SK-N-SH treated with all-trans-retinoic acid at 6 μM for 48 hours (cell line): ENCODE results near the gene PRDM11.

ENCODE experiments used
- ATAC-seq: fragments of 200-7000 bp; cut with Tn5 transposase; 3 replicates; pipeline ENCODE4 v1.9.1; 2020; ENCODE audit warnings: mild to moderate bottlenecking, moderate library complexity
- ARNTL ChIP-seq: fragments of 450-650 bp; formaldehyde crosslinking; IDR thresholded peaks from 2 replicates; pipeline ENCODE4 v1.5.0; 2020; ENCODE audit warnings: low read depth, mild to moderate bottlenecking, moderate library complexity, borderline replicate concordance
- BACH2 ChIP-seq: fragments of 250-450 bp; sonication (Bioruptor Pico); IDR thresholded peaks from 2 replicates; pipeline ENCODE4 v1.9.0; 2021; ENCODE audit warnings: mild to moderate bottlenecking, borderline replicate concordance
- CREB5 ChIP-seq: fragments of 250-450 bp; sonication (Bioruptor Pico); IDR thresholded peaks from 2 replicates; pipeline ENCODE4 v1.5.1; 2020; ENCODE audit warnings: low read depth, mild to moderate bottlenecking, moderate library complexity
- CSDC2 ChIP-seq: fragments of 250-450 bp; sonication (Bioruptor Pico); IDR thresholded peaks from 2 replicates; pipeline ENCODE4 v1.5.0; 2020; ENCODE audit warnings: mild to moderate bottlenecking, moderate library complexity
- ESRRG ChIP-seq: fragments of 250-450 bp; sonication (Bioruptor Pico); IDR thresholded peaks from 2 replicates; pipeline ENCODE4 v1.6.1; 2021; ENCODE audit warnings: mild to moderate bottlenecking
- GLIS3 ChIP-seq: fragments of 250-450 bp; sonication (Bioruptor Pico); IDR thresholded peaks from 2 replicates; pipeline ENCODE4 v1.5.0; 2020; ENCODE audit warnings: mild to moderate bottlenecking, moderate library complexity
- ISL1 ChIP-seq: fragments of 250-450 bp; sonication (Bioruptor Pico); IDR thresholded peaks from 2 replicates; pipeline ENCODE4 v2.1.2; 2022; ENCODE audit warnings: mild to moderate bottlenecking, moderate library complexity
- PPARA ChIP-seq: fragments of 250-450 bp; sonication (Bioruptor Pico); IDR thresholded peaks from 2 replicates; pipeline ENCODE4 v1.5.0; 2020; ENCODE audit warnings: mild to moderate bottlenecking, borderline replicate concordance
- RARB ChIP-seq: fragments of 250-450 bp; sonication (Bioruptor Pico); IDR thresholded peaks from 2 replicates; pipeline ENCODE4 v1.8.0; 2021; ENCODE audit warnings: mild to moderate bottlenecking, moderate library complexity
- TCF4 ChIP-seq: fragments of 250-450 bp; sonication (Bioruptor Pico); IDR thresholded peaks from 2 replicates; pipeline ENCODE4 v1.8.0; 2021; ENCODE audit warnings: mild to moderate bottlenecking, moderate library complexity, borderline replicate concordance
- TOX ChIP-seq: fragments of 250-450 bp; sonication (Bioruptor Pico); IDR thresholded peaks from 2 replicates; pipeline ENCODE4 v1.8.0; 2021; ENCODE audit warnings: mild to moderate bottlenecking, moderate library complexity, borderline replicate concordance
- ZC3H10 ChIP-seq: fragments of 250-450 bp; sonication (Bioruptor Pico); IDR thresholded peaks from 2 replicates; pipeline ENCODE4 v1.5.1; 2021; ENCODE audit warnings: mild to moderate bottlenecking, moderate library complexity
- ZFP3 ChIP-seq: fragments of 250-450 bp; sonication (Bioruptor Pico); IDR thresholded peaks from 2 replicates; pipeline ENCODE4 v1.5.0; 2020; ENCODE audit warnings: mild to moderate bottlenecking, moderate library complexity
- ZFP30 ChIP-seq: fragments of 450-650 bp; formaldehyde crosslinking; IDR thresholded peaks from 2 replicates; pipeline ENCODE4 v1.5.0; 2022; ENCODE audit warnings: mild to moderate bottlenecking, moderate library complexity
- ZNF565 ChIP-seq: fragments of 450-650 bp; formaldehyde crosslinking; conservative IDR thresholded peaks from 2 replicates; pipeline ENCODE4 v1.5.0; 2020; ENCODE audit warnings: low read depth, mild to moderate bottlenecking, moderate library complexity
- ZNF70 ChIP-seq: fragments of 450-650 bp; formaldehyde crosslinking; IDR thresholded peaks from 2 replicates; pipeline ENCODE4 v1.5.0; 2020; ENCODE audit warnings: mild to moderate bottlenecking, moderate library complexity
- ZNF8 ChIP-seq: fragments of 450-650 bp; formaldehyde crosslinking; IDR thresholded peaks from 2 replicates; pipeline ENCODE4 v1.5.0; 2020; ENCODE audit warnings: mild to moderate bottlenecking, moderate library complexity
- TF ChIP-seq, protein P1 (sequence below): fragments of 250-450 bp; sonication (Bioruptor Pico); IDR thresholded peaks from 2 replicates; pipeline ENCODE4 v1.8.0; 2020; ENCODE audit warnings: mild to moderate bottlenecking, moderate library complexity, borderline replicate concordance
- TF ChIP-seq, protein P2 (sequence below): fragments of 250-450 bp; sonication (Bioruptor Pico); IDR thresholded peaks from 2 replicates; pipeline ENCODE4 v1.5.1; 2021; ENCODE audit warnings: mild to moderate bottlenecking, moderate library complexity
- TF ChIP-seq, protein P3 (sequence below): fragments of 250-450 bp; sonication (Bioruptor Pico); IDR thresholded peaks from 2 replicates; pipeline ENCODE4 v1.8.0; 2021; ENCODE audit warnings: low read depth, mild to moderate bottlenecking, moderate library complexity, borderline replicate concordance
- TF ChIP-seq, protein P4 (sequence below): fragments of 250-450 bp; sonication (Bioruptor Pico); IDR thresholded peaks from 2 replicates; pipeline ENCODE4 v1.5.0; 2020; ENCODE audit warnings: mild to moderate bottlenecking, moderate library complexity

PRDM11 gene

DNA sequence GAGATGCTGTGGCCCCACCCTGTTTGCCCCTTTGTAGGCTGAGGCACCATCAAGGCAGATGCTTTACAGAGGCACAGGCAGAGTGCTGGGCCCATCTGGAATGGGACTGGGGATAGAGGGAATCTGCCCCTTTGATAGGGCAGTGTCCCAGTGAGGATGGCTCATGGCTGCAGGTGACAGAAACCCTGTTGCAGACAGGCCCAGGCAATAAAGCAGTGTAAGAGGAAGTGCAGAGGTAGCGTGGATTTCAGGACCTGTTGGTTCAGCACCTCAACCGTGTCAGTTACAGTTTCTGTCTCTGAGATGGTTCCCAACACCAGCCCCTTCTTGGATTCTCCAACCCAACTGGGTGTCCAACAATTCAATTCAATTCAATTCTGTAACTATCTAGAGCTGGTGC, 25.1 kb downstream of the PRDM11 start:
- ATAC-seq = no peak
- TF ChIP-seq ZNF8 (CRISPR knock-in tag) (no peak), ARNTL (CRISPR knock-in tag) (no peak), TCF4 (CRISPR knock-in tag) (no peak), ZNF565 (no peak), ZNF70 (CRISPR knock-in tag) (no peak)
- TF ChIP-seq, protein P1, sequence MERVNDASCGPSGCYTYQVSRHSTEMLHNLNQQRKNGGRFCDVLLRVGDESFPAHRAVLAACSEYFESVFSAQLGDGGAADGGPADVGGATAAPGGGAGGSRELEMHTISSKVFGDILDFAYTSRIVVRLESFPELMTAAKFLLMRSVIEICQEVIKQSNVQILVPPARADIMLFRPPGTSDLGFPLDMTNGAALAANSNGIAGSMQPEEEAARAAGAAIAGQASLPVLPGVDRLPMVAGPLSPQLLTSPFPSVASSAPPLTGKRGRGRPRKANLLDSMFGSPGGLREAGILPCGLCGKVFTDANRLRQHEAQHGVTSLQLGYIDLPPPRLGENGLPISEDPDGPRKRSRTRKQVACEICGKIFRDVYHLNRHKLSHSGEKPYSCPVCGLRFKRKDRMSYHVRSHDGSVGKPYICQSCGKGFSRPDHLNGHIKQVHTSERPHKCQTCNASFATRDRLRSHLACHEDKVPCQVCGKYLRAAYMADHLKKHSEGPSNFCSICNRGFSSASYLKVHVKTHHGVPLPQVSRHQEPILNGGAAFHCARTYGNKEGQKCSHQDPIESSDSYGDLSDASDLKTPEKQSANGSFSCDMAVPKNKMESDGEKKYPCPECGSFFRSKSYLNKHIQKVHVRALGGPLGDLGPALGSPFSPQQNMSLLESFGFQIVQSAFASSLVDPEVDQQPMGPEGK (CRISPR knock-in tag) = no peak
- TF ChIP-seq, protein P2, sequence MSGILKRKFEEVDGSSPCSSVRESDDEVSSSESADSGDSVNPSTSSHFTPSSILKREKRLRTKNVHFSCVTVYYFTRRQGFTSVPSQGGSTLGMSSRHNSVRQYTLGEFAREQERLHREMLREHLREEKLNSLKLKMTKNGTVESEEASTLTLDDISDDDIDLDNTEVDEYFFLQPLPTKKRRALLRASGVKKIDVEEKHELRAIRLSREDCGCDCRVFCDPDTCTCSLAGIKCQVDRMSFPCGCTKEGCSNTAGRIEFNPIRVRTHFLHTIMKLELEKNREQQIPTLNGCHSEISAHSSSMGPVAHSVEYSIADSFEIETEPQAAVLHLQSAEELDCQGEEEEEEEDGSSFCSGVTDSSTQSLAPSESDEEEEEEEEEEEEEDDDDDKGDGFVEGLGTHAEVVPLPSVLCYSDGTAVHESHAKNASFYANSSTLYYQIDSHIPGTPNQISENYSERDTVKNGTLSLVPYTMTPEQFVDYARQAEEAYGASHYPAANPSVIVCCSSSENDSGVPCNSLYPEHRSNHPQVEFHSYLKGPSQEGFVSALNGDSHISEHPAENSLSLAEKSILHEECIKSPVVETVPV (CRISPR knock-in tag) = no peak

- ATAC-seq = no peak
These were observed 26.6 kb downstream of the PRDM11 start for GRCh38 chr11:45173064-45173463.

DNA sequence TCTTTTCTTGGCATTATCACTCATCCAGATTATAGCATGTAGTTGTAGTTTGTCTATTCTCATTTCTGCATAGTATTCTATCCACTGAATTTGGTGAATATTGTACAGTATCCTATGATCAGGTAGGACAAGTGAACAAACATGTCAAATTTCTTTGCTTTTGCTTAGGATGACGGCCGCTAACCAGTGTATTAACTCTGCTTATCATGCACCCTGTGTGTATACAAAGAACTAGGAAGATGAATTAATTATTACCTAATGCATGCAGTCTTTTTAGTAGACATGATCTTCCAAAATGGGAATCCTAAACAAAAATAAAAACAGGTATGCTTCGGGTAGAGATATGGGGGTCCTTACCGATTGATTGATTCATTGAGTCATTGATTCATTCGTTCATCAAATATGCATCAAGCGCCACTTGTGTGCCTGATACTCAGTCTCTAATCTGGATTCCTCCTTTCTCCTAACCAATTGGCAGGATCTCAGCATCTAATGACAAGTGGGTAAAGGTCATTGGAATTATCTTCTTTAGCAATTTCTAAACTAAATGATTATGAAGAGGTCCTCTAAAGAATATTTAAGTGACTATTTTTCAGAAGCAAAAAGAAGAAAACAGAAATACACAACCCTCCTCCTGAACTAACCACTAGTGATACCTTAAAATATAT, 27.9 kb downstream of the PRDM11 start:
- no peak for ATAC-seq

More at GRCh38 chr11:45173064-45173463, 26.6 kb downstream of the PRDM11 start:
- TF ChIP-seq ZNF565 (no peak), ZC3H10 (CRISPR knock-in tag) (no peak), ESRRG (CRISPR knock-in tag) (no peak), ISL1 (CRISPR knock-in tag) (no peak), ZFP30 (CRISPR knock-in tag) (no peak), PPARA (CRISPR knock-in tag) (no peak)
- TF ChIP-seq, protein P3, sequence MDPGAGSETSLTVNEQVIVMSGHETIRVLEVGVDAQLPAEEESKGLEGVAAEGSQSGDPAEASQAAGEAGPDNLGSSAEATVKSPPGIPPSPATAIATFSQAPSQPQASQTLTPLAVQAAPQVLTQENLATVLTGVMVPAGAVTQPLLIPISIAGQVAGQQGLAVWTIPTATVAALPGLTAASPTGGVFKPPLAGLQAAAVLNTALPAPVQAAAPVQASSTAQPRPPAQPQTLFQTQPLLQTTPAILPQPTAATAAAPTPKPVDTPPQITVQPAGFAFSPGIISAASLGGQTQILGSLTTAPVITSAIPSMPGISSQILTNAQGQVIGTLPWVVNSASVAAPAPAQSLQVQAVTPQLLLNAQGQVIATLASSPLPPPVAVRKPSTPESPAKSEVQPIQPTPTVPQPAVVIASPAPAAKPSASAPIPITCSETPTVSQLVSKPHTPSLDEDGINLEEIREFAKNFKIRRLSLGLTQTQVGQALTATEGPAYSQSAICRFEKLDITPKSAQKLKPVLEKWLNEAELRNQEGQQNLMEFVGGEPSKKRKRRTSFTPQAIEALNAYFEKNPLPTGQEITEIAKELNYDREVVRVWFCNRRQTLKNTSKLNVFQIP (CRISPR knock-in tag) = no peak

More for the DNA sequence above, 27.9 kb downstream of the PRDM11 start:
- TF ChIP-seq, protein P4, sequence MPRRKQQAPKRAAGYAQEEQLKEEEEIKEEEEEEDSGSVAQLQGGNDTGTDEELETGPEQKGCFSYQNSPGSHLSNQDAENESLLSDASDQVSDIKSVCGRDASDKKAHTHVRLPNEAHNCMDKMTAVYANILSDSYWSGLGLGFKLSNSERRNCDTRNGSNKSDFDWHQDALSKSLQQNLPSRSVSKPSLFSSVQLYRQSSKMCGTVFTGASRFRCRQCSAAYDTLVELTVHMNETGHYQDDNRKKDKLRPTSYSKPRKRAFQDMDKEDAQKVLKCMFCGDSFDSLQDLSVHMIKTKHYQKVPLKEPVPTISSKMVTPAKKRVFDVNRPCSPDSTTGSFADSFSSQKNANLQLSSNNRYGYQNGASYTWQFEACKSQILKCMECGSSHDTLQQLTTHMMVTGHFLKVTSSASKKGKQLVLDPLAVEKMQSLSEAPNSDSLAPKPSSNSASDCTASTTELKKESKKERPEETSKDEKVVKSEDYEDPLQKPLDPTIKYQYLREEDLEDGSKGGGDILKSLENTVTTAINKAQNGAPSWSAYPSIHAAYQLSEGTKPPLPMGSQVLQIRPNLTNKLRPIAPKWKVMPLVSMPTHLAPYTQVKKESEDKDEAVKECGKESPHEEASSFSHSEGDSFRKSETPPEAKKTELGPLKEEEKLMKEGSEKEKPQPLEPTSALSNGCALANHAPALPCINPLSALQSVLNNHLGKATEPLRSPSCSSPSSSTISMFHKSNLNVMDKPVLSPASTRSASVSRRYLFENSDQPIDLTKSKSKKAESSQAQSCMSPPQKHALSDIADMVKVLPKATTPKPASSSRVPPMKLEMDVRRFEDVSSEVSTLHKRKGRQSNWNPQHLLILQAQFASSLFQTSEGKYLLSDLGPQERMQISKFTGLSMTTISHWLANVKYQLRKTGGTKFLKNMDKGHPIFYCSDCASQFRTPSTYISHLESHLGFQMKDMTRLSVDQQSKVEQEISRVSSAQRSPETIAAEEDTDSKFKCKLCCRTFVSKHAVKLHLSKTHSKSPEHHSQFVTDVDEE (CRISPR knock-in tag) = no peak
- no peak for TF ChIP-seq RARB
- TF ChIP-seq TCF4 (CRISPR knock-in tag) = no peak
- TF ChIP-seq ZNF565 = no peak
- TF ChIP-seq ZFP3 (CRISPR knock-in tag) = no peak
- no peak for TF ChIP-seq ARNTL (CRISPR knock-in tag)
- TF ChIP-seq CREB5 (CRISPR knock-in tag) = no peak
- TF ChIP-seq ESRRG (CRISPR knock-in tag) = no peak
- no peak for TF ChIP-seq ZC3H10 (CRISPR knock-in tag)
- no peak for TF ChIP-seq ZFP30 (CRISPR knock-in tag)
- TF ChIP-seq ISL1 (CRISPR knock-in tag) = no peak
- TF ChIP-seq GLIS3 (CRISPR knock-in tag) = no peak
- TF ChIP-seq, protein P2 (CRISPR knock-in tag) = no peak
- no peak for TF ChIP-seq CSDC2 (CRISPR knock-in tag)
- no peak for TF ChIP-seq ZNF70 (CRISPR knock-in tag)
- no peak for TF ChIP-seq BACH2 (CRISPR knock-in tag)
- TF ChIP-seq TOX (CRISPR knock-in tag) = no peak
- TF ChIP-seq, all 23 proteins: peak for 0
